GM21526 (cell line): Measurements from ENCODE around the gene RPSA.
"Not testable (repeated sequence)": the region's sequence is repeated elsewhere in the genome, so short reads cannot be mapped to it uniquely, and the experiment has no call there.

Experiments
- ATAC-seq: cut with Tn5 transposase; IDR thresholded peaks from one replicate; pipeline ENCODE4 v1.9.1; 2021; ENCODE audit warnings: moderate library complexity; ENCODE audit not compliant: unreplicated experiment, low FRiP score

The RPSA gene

GRCh38 chr3:39388153-39388552, 18.4 kb upstream of the RPSA start:
- no peak for ATAC-seq

- peak; percentile 72 for ATAC-seq
These were observed 17.7 kb upstream of the RPSA start for GRCh38 chr3:39388741-39389248.

GRCh38 chr3:39390181-39390580, 16.3 kb upstream of the RPSA start:
- no peak for ATAC-seq

- ATAC-seq, result no peak
These were observed 9.8 kb upstream of the RPSA start for GRCh38 chr3:39396690-39397089.

GRCh38 chr3:39398700-39399099, 7.8 kb upstream of the RPSA start:
- no peak for ATAC-seq

GRCh38 chr3:39401983-39402382, 4.5 kb upstream of the RPSA start:
- ATAC-seq, result no peak

GRCh38 chr3:39404943-39405686, 1.4 kb upstream of the RPSA start:
- ATAC-seq, result no peak

GRCh38 chr3:39405687-39406367, 693 bp upstream of the RPSA start:
- ATAC-seq, result no peak

- no peak for ATAC-seq
These were observed 724 bp downstream of the RPSA start for GRCh38 chr3:39407259-39407629.

GRCh38 chr3:39407773-39408492, 1.4 kb downstream of the RPSA start:
- ATAC-seq, result no peak

- ATAC-seq, result no peak
These were observed 2.2 kb downstream of the RPSA start for GRCh38 chr3:39408493-39409372.

GRCh38 chr3:39409514-39410136, 3.1 kb downstream of the RPSA start:
- no peak for ATAC-seq

- ATAC-seq, result no peak
These were observed 4.4 kb downstream of the RPSA start for GRCh38 chr3:39410893-39411292.

- ATAC-seq, result no peak
These were observed 6.2 kb downstream of the RPSA start for GRCh38 chr3:39412668-39413260.

GRCh38 chr3:39413691-39414420, 7.3 kb downstream of the RPSA start:
- ATAC-seq, result no peak

- no peak for ATAC-seq
These were observed 7.9 kb downstream of the RPSA start for GRCh38 chr3:39414421-39414907.

- ATAC-seq, result not testable (repeated sequence)
These were observed 8.8 kb downstream of the RPSA start for GRCh38 chr3:39415302-39415701.

GRCh38 chr3:39415983-39416382, 9.5 kb downstream of the RPSA start:
- no peak for ATAC-seq

- not testable (repeated sequence) for ATAC-seq
These were observed 10.5 kb downstream of the RPSA start for GRCh38 chr3:39416998-39417397.
